A549 (cell line): Measurements from ENCODE around the gene PKLR.

ENCODE experiments used
- BHLHE40 ChIP-seq: IDR thresholded peaks from 2 replicates; pipeline ENCODE4 v1.6.1; 2012; ENCODE audit warnings: low read depth, low read length, inconsistent platforms
- CHD2 ChIP-seq: fragments of 150-350 bp; IDR thresholded peaks from 2 replicates; pipeline ENCODE4 v1.6.1; 2014; ENCODE audit warnings: low read length; ENCODE audit not compliant: partially characterized antibody
- CTCF ChIP-seq: fragments of >200 bp; sonication (Bioruptor Twin); formaldehyde crosslinking; IDR thresholded peaks from 3 replicates; pipeline ENCODE4 v1.5.1; 2016
- EP300 ChIP-seq, 2 experiments: fragments of >200 bp; sonication (Bioruptor Twin); formaldehyde crosslinking; IDR thresholded peaks; 2 replicates in 1 of 2; 3 replicates in 1 of 2; pipeline ENCODE4 v1.6.1; 2016 to 2017
- POLR2A ChIP-seq: IDR thresholded peaks from 2 replicates; pipeline ENCODE4 v1.6.1; 2012; ENCODE audit warnings: mild to moderate bottlenecking, low read length
- RAD21 ChIP-seq, 2 experiments: fragments of >200 bp in 1 of 2; sonication (Bioruptor Twin) in 1 of 2; formaldehyde crosslinking in 1 of 2; IDR thresholded peaks in 1 of 2; conservative IDR thresholded peaks in 1 of 2; 2 replicates in 1 of 2; 3 replicates in 1 of 2; pipeline ENCODE4 v1.6.1; 2012 to 2018; ENCODE audit warnings: inconsistent platforms in 1 of 2
- REST ChIP-seq: fragments of 200-600 bp; sonication (generic); IDR thresholded peaks from 2 replicates; pipeline ENCODE4 v1.6.1; 2016; ENCODE audit warnings: antibody characterized with exemption, mild to moderate bottlenecking, moderate library complexity
- TP53 ChIP-seq: fragments of 250-450 bp; sonication (Bioruptor Pico); IDR thresholded peaks from 2 replicates; pipeline ENCODE4 v1.5.0; 2021; ENCODE audit warnings: mild to moderate bottlenecking, moderate library complexity

GRCh38 chr1:155263067-155263466 lies 38.2 kb downstream of the PKLR start:
- TF ChIP-seq CTCF (no peak), TP53 (CRISPR knock-in tag) (no peak), CHD2 (no peak), REST (no peak), EP300 (IDR thresholded peaks at IDR 0.05) (no peak), BHLHE40 (no peak), POLR2A (no peak), RAD21 (conservative IDR thresholded peaks at IDR 0.05 in 1 of 2, IDR thresholded peaks at IDR 0.05 in 1 of 2) (no peak)
